Parathyroid adenoma (tissue), 2 donors: ENCODE measurements around the gene RAB3B.

Source experiments
- H2AFZ ChIP-seq: fragments of 300-600 bp; sonication (generic); one replicate; pipeline ENCODE4 v1.7.0; 2017; ENCODE audit warnings: antibody characterized with exemption, mild to moderate bottlenecking
- H3K27ac ChIP-seq: fragments of 300-600 bp; sonication (generic); one replicate; pipeline ENCODE4 v1.7.0; 2017
- H3K27me3 ChIP-seq: fragments of 300-600 bp; sonication (generic); one replicate; pipeline ENCODE4 v1.7.0; 2017; ENCODE audit warnings: low read length; ENCODE audit not compliant: control insufficient read depth, insufficient read depth
- H3K36me3 ChIP-seq: fragments of 300-600 bp; sonication (generic); one replicate; pipeline ENCODE4 v1.7.0; 2017; ENCODE audit warnings: low read length; ENCODE audit not compliant: control insufficient read depth, insufficient read depth
- H3K4me1 ChIP-seq: fragments of 300-600 bp; sonication (generic); one replicate; pipeline ENCODE4 v1.7.0; 2017; ENCODE audit warnings: control low read depth
- H3K4me2 ChIP-seq: fragments of 300-600 bp; sonication (generic); one replicate; pipeline ENCODE4 v1.7.0; 2017; ENCODE audit warnings: low read length
- H3K4me3 ChIP-seq: fragments of 300-600 bp; sonication (generic); one replicate; pipeline ENCODE4 v1.7.0; 2017; ENCODE audit warnings: low read depth, low read length
- H3K79me2 ChIP-seq: fragments of 300-600 bp; sonication (generic); one replicate; pipeline ENCODE4 v1.7.0; 2017; ENCODE audit warnings: control low read depth
- H3K9ac ChIP-seq: fragments of 300-600 bp; sonication (generic); one replicate; pipeline ENCODE4 v1.7.0; 2017; ENCODE audit warnings: mild to moderate bottlenecking
- H3K9me3 ChIP-seq: fragments of 300-600 bp; sonication (generic); one replicate; pipeline ENCODE4 v1.7.0; 2017; ENCODE audit warnings: low read length; ENCODE audit not compliant: control insufficient read depth
- CTCF ChIP-seq: fragments of 300-600 bp; sonication (generic); IDR thresholded peaks from one replicate; pipeline ENCODE4 v1.7.0; 2017; ENCODE audit warnings: antibody characterized with exemption, mild to moderate bottlenecking
- donor health status: primary hyperparathyroidism.

Gene RAB3B

GRCh38 chr1:51937112-51937511, 53.4 kb downstream of the RAB3B start:
- no peak overlapping the region for H3K4me2 ChIP-seq
- no peaks in the 10 kb centered on the region for H3K27me3 ChIP-seq
- no peaks in the 10 kb centered on the region for H3K9me3 ChIP-seq
- H3K4me3 ChIP-seq = no peak overlapping the region
- H3K79me2 ChIP-seq = no peaks in the 10 kb centered on the region
- H3K4me1 ChIP-seq = no peaks in the 10 kb centered on the region
- TF ChIP-seq CTCF = no peak
- no peak overlapping the region for H2AFZ ChIP-seq
- H3K36me3 ChIP-seq = no peaks in the 10 kb centered on the region
- no peak overlapping the region for H3K9ac ChIP-seq
- no peak overlapping the region for H3K27ac ChIP-seq

GRCh38 chr1:51936531-51936930, 54.0 kb downstream of the RAB3B start:
- no peaks in the 10 kb centered on the region for H3K4me1 ChIP-seq
- no peaks in the 10 kb centered on the region for H3K9me3 ChIP-seq
- no peaks in the 10 kb centered on the region for H3K36me3 ChIP-seq
- H2AFZ ChIP-seq = no peak overlapping the region
- H3K4me3 ChIP-seq = no peak overlapping the region
- H3K27me3 ChIP-seq = no peaks in the 10 kb centered on the region
- H3K27ac ChIP-seq = no peak overlapping the region
- no peak overlapping the region for H3K4me2 ChIP-seq
- no peak for TF ChIP-seq CTCF
- no peak overlapping the region for H3K9ac ChIP-seq
- no peaks in the 10 kb centered on the region for H3K79me2 ChIP-seq

DNA sequence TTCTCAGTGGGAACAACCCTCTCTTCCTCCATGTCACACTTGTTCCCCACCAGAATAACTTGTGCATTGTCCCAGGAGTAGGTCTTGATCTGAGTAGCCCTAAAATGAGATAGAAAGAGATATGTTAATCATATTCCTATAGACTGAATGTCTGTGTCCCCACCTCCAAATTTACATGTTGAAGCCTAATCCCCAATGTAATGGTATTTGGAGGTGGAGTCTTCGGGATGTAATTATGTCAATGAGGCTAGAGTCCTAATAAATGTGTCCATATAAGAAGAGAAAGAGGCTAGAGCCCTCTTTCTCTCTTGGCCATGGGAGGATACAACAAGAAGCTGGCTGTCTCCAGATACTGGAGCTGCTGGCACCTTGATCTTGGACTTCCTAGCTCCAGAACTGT, 57.2 kb downstream of the RAB3B start:
- Histone ChIP-seq H3K36me3 (no peaks in the 10 kb centered on the region), H3K27ac (no peak overlapping the region), H3K4me2 (no peak overlapping the region), H3K9me3 (no peaks in the 10 kb centered on the region), H3K27me3 (no peaks in the 10 kb centered on the region), H3K79me2 (no peaks in the 10 kb centered on the region), H3K4me3 (no peak overlapping the region), H3K4me1 (no peaks in the 10 kb centered on the region), H3K9ac (no peak overlapping the region), H2AFZ (no peak overlapping the region)
- no peak for TF ChIP-seq CTCF

DNA sequence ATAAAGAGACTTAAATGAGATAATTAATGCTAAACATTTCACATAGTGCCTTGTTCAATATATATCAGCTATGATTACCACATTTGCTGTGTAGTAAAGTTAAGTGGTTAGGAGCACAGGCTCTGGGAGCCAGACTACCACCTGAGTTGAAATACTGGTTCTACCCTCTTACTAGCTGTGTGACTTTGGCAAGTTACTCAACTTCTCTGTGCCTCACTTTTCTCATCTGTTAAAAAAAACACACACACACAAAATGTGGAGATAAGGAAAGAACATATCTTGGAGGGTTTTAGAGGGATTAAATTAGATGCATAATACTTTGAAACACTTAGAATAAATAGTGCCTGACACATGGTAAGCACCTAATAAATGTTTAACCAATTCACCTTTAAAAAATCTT, 60.2 kb downstream of the RAB3B start:
- Histone ChIP-seq H3K4me1 (no peaks in the 10 kb centered on the region), H3K27me3 (no peaks in the 10 kb centered on the region), H3K4me3 (no peak overlapping the region), H3K79me2 (no peaks in the 10 kb centered on the region), H3K9me3 (no peaks in the 10 kb centered on the region), H3K9ac (no peak overlapping the region), H2AFZ (no peak overlapping the region), H3K4me2 (no peak overlapping the region), H3K27ac (no peak overlapping the region), H3K36me3 (no peaks in the 10 kb centered on the region)
- no peak for TF ChIP-seq CTCF

GRCh38 chr1:51928896-51929295, 61.6 kb downstream of the RAB3B start:
- Histone ChIP-seq H3K4me2 (no peak overlapping the region), H3K9ac (no peak overlapping the region), H3K27ac (no peak overlapping the region), H2AFZ (no peak overlapping the region), H3K9me3 (no peaks in the 10 kb centered on the region), H3K27me3 (no peaks in the 10 kb centered on the region), H3K36me3 (no peaks in the 10 kb centered on the region), H3K79me2 (no peaks in the 10 kb centered on the region), H3K4me3 (no peak overlapping the region), H3K4me1 (no peaks in the 10 kb centered on the region)
- TF ChIP-seq CTCF = no peak
